Aorta (tissue), 5 donors: ENCODE measurements around the gene RIMS4. TPM values are rescaled to one million over a fixed set of nuclear protein-coding genes. Genes with fewer than 3 reads are reported as not detected.

Source experiments
- ATAC-seq: fragments of 200-7000 bp; cut with Tn5 transposase; one replicate; pipeline ENCODE4 v1.9.1; 2022; ENCODE audit warnings: moderate library complexity; ENCODE audit not compliant: low FRiP score
- DNase-seq, 2 donors: peaks; one replicate each; pipeline ENCODE4 v3.0.0-alpha.2; 2020
- H3K27ac ChIP-seq, 2 donors: one replicate each; pipeline ENCODE4 v1.5.1; 2013; ENCODE audit warnings: low read length in 2 of 2, mild to moderate bottlenecking in 2 of 2, moderate library complexity in 2 of 2, control low read depth in 1 of 2, inconsistent platforms in 1 of 2, low read depth in 1 of 2
- H3K27me3 ChIP-seq, 2 donors: one replicate each; pipeline ENCODE4 v1.6.1; 2013; ENCODE audit warnings: control low read depth in 1 of 2, low read length in 1 of 2, mild to moderate bottlenecking in 1 of 2, moderate library complexity in 1 of 2; ENCODE audit not compliant: insufficient read depth in 2 of 2, control insufficient read depth in 1 of 2
- H3K36me3 ChIP-seq, 2 donors: one replicate each; pipeline ENCODE4 v1.6.1; 2013; ENCODE audit warnings: control low read depth in 1 of 2, low read length in 1 of 2, mild to moderate bottlenecking in 1 of 2; ENCODE audit not compliant: insufficient read depth in 2 of 2, control insufficient read depth in 1 of 2
- H3K4me1 ChIP-seq, 2 donors: one replicate each; pipeline ENCODE4 v1.6.1; 2013; ENCODE audit warnings: low read length in 2 of 2, control low read depth in 1 of 2, mild to moderate bottlenecking in 1 of 2, moderate library complexity in 1 of 2; ENCODE audit not compliant: insufficient read depth in 2 of 2, control insufficient read depth in 1 of 2
- H3K4me3 ChIP-seq, 2 donors: one replicate each; pipeline ENCODE4 v1.5.1; 2013; ENCODE audit warnings: low read length in 2 of 2, control low read depth in 1 of 2, mild to moderate bottlenecking in 1 of 2
- H3K9me3 ChIP-seq: one replicate; pipeline ENCODE4 v1.6.1; 2013; ENCODE audit warnings: mild to moderate bottlenecking, low read length; ENCODE audit not compliant: control insufficient read depth
- WGBS, 2 donors: extraction: QIAGEN DNeasy Blood & Tissue Kit; methylation state at CpG; one replicate each; pipeline ENCODE4 v1.1.7; 2013; 5-methylcytosine and 5-hydroxymethylcytosine counted together
- intact Hi-C, 2 donors: fragments of 100-400 bp; cut with DNase I; formaldehyde crosslinking; loops; one replicate each; pipeline versions ENCODE4 v1.14.2 to v1.15.0; 2022
- long read RNA-seq, 2 donors: library from polyadenylated mRNA; unstranded; transcript quantifications; one replicate each; pipeline ENCODE4 v2.0.0, GENCODE V29; 2020 to 2021
- polyA plus RNA-seq, 2 donors: library from polyadenylated mRNA; stranded (reverse); fragments of 200-250 nt; gene quantifications; one replicate each; pipeline ENCODE4 v1.2.3, GENCODE V29; 2013
- total RNA-seq, 2 donors: library from RNA; stranded (reverse); fragmentation: NEBNext Ultra II Directional; extraction: Animal tissue kit (Norgen Biotek cat#: 25700); gene quantifications; one replicate each; pipeline ENCODE4 v1.2.1, GENCODE V29; 2021
- donor health status: healthy with polysubstance abuse.
- donor health status: Bipolar disorder and iron deficiency.
- donor health status: DM: no; HTN: no; CAD: no.
- donor health status: DM: no; HTN: no; CAD: no.
- donor health status: DM: yes; HTN: yes; CAD: no.

Gene RIMS4
- 10 to 100 TPM in 1 of 2 donors, 1 to 10 TPM in 1; 2.8 to 16.6 TPM for total RNA-seq
- polyA plus RNA-seq, result 1 to 10 TPM in 1 of 2 donors, under 1 TPM in 1; 0.46 to 2.3 TPM
- long read RNA-seq, donor 1, partial matches to known transcripts, result 0 of 5 reads
- long read RNA-seq, donor 1, other reads (novel, unspliced or antisense), result 5 of 5 reads
- long read RNA-seq, donor 2, full-length matches to known transcripts, result 1 of 11 reads
- long read RNA-seq, donor 2, partial matches to known transcripts, result 0 of 11 reads
- long read RNA-seq, donor 2, other reads (novel, unspliced or antisense), result 10 of 11 reads

DNA sequence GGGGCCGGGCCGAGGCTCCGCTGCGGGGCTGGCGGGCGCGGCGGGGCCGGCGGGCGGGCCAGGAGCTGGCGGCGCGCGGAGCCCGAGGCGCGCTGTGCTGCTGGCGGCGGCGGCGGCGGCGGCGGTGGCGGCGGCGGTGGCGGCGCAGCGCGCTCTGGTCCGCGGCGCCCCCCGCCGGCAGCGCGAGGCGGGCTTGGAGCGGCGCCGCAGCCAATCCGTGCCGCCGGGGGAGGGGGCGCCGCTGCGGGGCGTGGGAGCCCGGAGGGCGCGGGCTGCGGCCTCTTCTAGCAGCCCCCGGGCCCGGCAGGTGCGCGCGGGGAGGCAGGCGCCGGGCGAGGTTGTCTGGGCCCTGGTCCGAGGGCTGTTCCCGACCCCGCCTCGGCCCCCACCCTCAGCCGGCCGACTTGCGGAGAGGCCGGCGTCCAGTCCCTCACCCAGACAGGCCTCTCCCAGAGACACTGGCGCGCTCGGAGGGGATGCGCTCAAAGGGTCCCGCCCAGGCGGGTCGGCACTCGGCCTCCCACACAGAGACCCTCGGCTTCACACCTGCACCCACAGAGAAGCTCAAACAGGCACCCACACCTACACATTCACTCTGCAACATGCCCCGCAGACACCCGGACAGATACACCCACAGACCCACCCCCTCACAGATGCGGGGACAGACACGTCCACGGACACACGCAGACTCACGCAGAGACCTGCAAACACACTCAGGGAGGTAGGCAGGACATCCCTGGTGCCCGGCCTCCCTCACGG lies at the start of gene RIMS4:
Gene RIMS4 (minus strand): TSS at position 156 of the 759 bp plus-strand sequence. CDS start 275 bp downstream, outside the sequence.
- WGBS, 2 donors, result 7% methylated on average over 66 to 89 of the region's 89 CpGs
- peak within 1 kb of the TSS; percentile 18 to 77 for H3K4me3 ChIP-seq
- H3K9me3 ChIP-seq, result peaks cover 6% of the 10 kb centered on the region
- intact Hi-C loops, result loop anchor here in 1 of 2 donors (5.0 kb wide), 1 partner anchor 57 kb away; no protein-coding TSS in a partner anchor
- H3K36me3 ChIP-seq, result no peaks in the 10 kb centered on the region
- no peak for ATAC-seq
- H3K27me3 ChIP-seq, result no peaks in the 10 kb centered on the region
- H3K27ac ChIP-seq, result no peak within 1 kb of the TSS
- H3K4me1 ChIP-seq, result no peaks in the 10 kb centered on the region
- no peak for DNase-seq

GRCh38 chr20:44858606-44859360 lies 48.4 kb upstream of the RIMS4 start:
- DNase-seq, result no peak
- no peaks in the 10 kb centered on the region for H3K27me3 ChIP-seq
- H3K4me3 ChIP-seq, result no peak overlapping the region
- H3K27ac ChIP-seq, result peak overlapping the region in 1 of 2 donors; percentile 86
- H3K4me1 ChIP-seq, result peaks cover 5 to 11% of the 10 kb centered on the region in 2 donors
- intact Hi-C loops, result no loop called here
- no peak for ATAC-seq
- H3K9me3 ChIP-seq, result no peaks in the 10 kb centered on the region
- no peaks in the 10 kb centered on the region for H3K36me3 ChIP-seq

- DNase-seq, result no peak
- Histone ChIP-seq H3K4me3 (no peak overlapping the region), H3K9me3 (no peaks in the 10 kb centered on the region), H3K27ac (no peak overlapping the region), H3K4me1 (peaks cover 2 to 7% of the 10 kb centered on the region in 2 donors), H3K27me3 (no peaks in the 10 kb centered on the region), H3K36me3 (no peaks in the 10 kb centered on the region)
- WGBS, 2 donors, result 90 to 92% methylated on average over 6 of the region's 6 CpGs
- intact Hi-C loops, result no loop called here
- ATAC-seq, result no peak
Observed at GRCh38 chr20:44856856-44857448, 46.6 kb upstream of the RIMS4 start.

DNA sequence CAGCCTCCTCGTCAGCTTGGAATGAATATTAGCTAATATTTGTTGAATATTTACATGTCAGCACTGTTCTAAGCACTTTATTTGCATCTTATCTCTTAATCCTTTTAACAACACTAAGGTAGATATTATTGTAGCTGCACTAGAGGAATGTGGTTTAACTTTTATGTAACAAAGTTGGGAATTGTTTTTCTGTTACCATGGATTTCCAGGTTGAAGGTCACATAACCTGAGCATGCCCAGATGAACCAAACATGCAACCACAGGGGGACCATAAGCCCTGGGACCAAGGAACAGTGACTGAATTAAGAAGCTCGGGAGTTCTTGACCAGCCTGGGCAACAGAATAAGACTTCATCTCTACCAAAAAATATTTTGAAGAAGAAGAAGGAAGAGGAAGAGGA lies 46.1 kb upstream of the RIMS4 start:
- Histone ChIP-seq H3K27me3 (no peaks in the 10 kb centered on the region), H3K36me3 (no peaks in the 10 kb centered on the region), H3K9me3 (no peaks in the 10 kb centered on the region), H3K4me3 (no peak overlapping the region), H3K27ac (no peak overlapping the region), H3K4me1 (peaks cover 2 to 7% of the 10 kb centered on the region in 2 donors)
- ATAC-seq, result no peak
- DNase-seq, result no peak
- intact Hi-C loops, result no loop called here
- WGBS, 2 donors, result 73 to 84% methylated on average over 2 of the region's 2 CpGs

DNA sequence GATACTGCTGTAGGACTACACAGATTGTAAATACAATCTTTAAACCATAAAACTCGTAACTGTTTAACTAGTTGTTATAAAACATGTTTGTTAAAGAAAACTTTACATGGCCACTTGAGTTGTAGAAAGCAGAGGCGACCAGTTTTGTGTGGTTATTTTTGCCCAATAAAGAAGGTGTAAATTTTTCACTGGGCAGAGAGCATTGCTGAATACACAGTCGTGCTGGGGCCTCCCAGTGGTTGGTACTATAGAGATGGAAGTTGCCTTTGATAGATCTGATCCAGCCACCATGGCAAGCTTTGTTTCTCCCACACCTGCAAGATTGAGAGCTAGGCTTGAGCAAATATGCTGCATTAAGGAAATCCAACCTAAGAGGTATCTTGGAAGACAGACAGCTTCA lies 41.2 kb upstream of the RIMS4 start:
- intact Hi-C loops, result no loop called here
- Histone ChIP-seq H3K27ac (no peak overlapping the region), H3K27me3 (no peaks in the 10 kb centered on the region), H3K9me3 (no peaks in the 10 kb centered on the region), H3K4me3 (no peak overlapping the region), H3K36me3 (no peaks in the 10 kb centered on the region), H3K4me1 (no peaks in the 10 kb centered on the region)
- no peak for ATAC-seq
- WGBS, 2 donors, result 61 to 63% methylated on average over 3 of the region's 3 CpGs
- DNase-seq, result no peak

DNA sequence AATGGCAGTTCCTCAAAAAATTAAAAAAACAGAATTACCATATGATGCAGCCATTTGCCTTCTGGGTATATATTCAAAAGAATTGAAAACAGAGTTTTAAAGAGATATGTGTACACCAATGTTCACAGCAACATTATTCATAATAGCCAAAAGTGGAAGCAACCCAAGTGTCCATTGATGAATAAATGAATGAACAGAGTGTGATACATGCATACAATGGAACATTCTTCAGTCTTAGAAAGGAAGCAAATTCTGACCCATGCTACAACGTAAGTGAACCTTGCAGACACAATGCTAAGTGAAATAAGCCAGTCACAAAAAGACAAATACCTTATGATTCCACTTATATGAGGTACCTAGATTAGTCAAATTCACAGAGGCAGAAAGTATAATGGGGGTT lies 40.5 kb upstream of the RIMS4 start:
- no peaks in the 10 kb centered on the region for H3K4me1 ChIP-seq
- WGBS, 2 donors, result 81 to 82% methylated on average over 1 of the region's 1 CpG
- no peaks in the 10 kb centered on the region for H3K27me3 ChIP-seq
- no peaks in the 10 kb centered on the region for H3K36me3 ChIP-seq
- DNase-seq (no peak), ATAC-seq (no peak)
- intact Hi-C loops, result no loop called here
- no peak overlapping the region for H3K27ac ChIP-seq
- H3K9me3 ChIP-seq, result no peaks in the 10 kb centered on the region
- H3K4me3 ChIP-seq, result no peak overlapping the region

DNA sequence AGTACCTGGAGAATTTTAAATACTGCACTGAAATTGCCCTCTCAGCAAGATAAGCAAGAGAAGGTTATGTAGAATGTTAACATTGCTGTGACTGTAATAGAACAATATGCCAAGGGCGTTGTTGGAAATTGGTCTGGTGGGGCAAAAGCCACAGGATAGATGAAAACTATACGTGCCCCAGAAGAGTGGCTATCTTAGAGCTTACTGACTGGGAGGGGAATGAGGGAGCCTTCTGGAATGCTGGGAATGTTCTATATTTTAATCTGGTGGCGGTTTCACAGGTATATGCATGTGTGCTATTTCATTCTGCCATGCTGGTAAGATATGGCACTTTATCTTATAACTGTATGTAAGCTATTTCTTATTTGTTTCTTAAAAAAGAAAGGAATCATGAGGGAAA lies 39.9 kb upstream of the RIMS4 start:
- no peak for DNase-seq
- Histone ChIP-seq H3K9me3 (no peaks in the 10 kb centered on the region), H3K4me3 (no peak overlapping the region), H3K27ac (no peak overlapping the region), H3K36me3 (no peaks in the 10 kb centered on the region), H3K4me1 (no peaks in the 10 kb centered on the region), H3K27me3 (no peaks in the 10 kb centered on the region)
- intact Hi-C loops, result no loop called here
- no peak for ATAC-seq
- WGBS, 2 donors, result 46 to 54% methylated on average over 3 of the region's 3 CpGs

GRCh38 chr20:44849703-44850102 lies 39.4 kb upstream of the RIMS4 start:
- 80% methylated on average over 1 of the region's 1 CpG for WGBS, 2 donors
- intact Hi-C loops, result no loop called here
- DNase-seq (no peak), ATAC-seq (no peak)
- Histone ChIP-seq H3K9me3 (no peaks in the 10 kb centered on the region), H3K27me3 (no peaks in the 10 kb centered on the region), H3K4me1 (no peaks in the 10 kb centered on the region), H3K36me3 (no peaks in the 10 kb centered on the region), H3K4me3 (no peak overlapping the region), H3K27ac (no peak overlapping the region)
